HEK293 (cell line): ENCODE results near the gene CD79A.

Experiments used
- CTCF ChIA-PET: fragments of 350-600 bp; formaldehyde crosslinking; extraction: SDS; loops from one replicate; lab custom pipeline; 2021; ENCODE audit warnings: antibody characterized with exemption; lab: Yijun Ruan, JAX
- POLR2A ChIA-PET: fragments of 300-600 bp; formaldehyde crosslinking; extraction: SDS; loops from one replicate; lab custom pipeline; 2020; ENCODE audit warnings: antibody characterized with exemption, inconsistent platforms; lab: Yijun Ruan, JAX
- H3K27ac ChIP-seq: fragments of 200-500 bp; sonication (Bioruptor generic); 2 replicates; pipeline ENCODE4 v1.5.1; 2014; ENCODE audit warnings: low read depth, low read length, control low read depth, inconsistent platforms; ENCODE audit errors: extremely low read depth
- H3K36me3 ChIP-seq, 2 experiments: fragments of 200-500 bp in 1 of 2; sonication (Bioruptor generic) in 1 of 2; 1 replicate in 1 of 2; 2 replicates in 1 of 2; pipeline ENCODE4 v1.5.1; 2014 to 2017; ENCODE audit warnings: inconsistent platforms in 2 of 2, low read length in 2 of 2; ENCODE audit not compliant: control insufficient read depth in 2 of 2, insufficient read depth in 1 of 2
- H3K4me1 ChIP-seq: fragments of 200-500 bp; sonication (Bioruptor generic); 2 replicates; pipeline ENCODE4 v1.5.1; 2014; ENCODE audit warnings: mild to moderate bottlenecking, low read length, inconsistent platforms; ENCODE audit not compliant: control insufficient read depth, insufficient read depth
- H3K4me3 ChIP-seq: 2 replicates; pipeline ENCODE4 v1.5.1; 2011; ENCODE audit warnings: low read depth, mild to moderate bottlenecking, control low read depth, low read length, moderate library complexity
- H3K9me3 ChIP-seq: fragments of 200-500 bp; sonication (Bioruptor generic); 2 replicates; pipeline ENCODE4 v1.5.1; 2014; ENCODE audit warnings: low read depth, low read length, inconsistent platforms; ENCODE audit not compliant: control insufficient read depth, insufficient read depth
- EGR2 ChIP-seq: fragments of 450-650 bp; formaldehyde crosslinking; IDR thresholded peaks from 2 replicates; pipeline ENCODE4 v1.5.1; 2016; ENCODE audit warnings: low read depth, missing biosample characterization, missing genetic modification characterization
- KLF17 ChIP-seq: fragments of 450-650 bp; formaldehyde crosslinking; IDR thresholded peaks from 2 replicates; pipeline ENCODE4 v1.5.1; 2016; ENCODE audit warnings: missing biosample characterization, missing genetic modification characterization
- KLF8 ChIP-seq: fragments of 450-650 bp; formaldehyde crosslinking; IDR thresholded peaks from 2 replicates; pipeline ENCODE4 v1.5.1; 2016; ENCODE audit warnings: missing biosample characterization, missing genetic modification characterization
- PATZ1 ChIP-seq: fragments of 450-650 bp; formaldehyde crosslinking; IDR thresholded peaks from 2 replicates; pipeline ENCODE4 v1.5.1; 2016; ENCODE audit warnings: missing biosample characterization, missing genetic modification characterization
- PBX3 ChIP-seq: sonication (generic); formaldehyde crosslinking; IDR thresholded peaks from 2 replicates; pipeline ENCODE4 v1.8.1; 2022; ENCODE audit warnings: mild to moderate bottlenecking, moderate library complexity, missing genetic modification reagents
- REST ChIP-seq: fragments of 450-650 bp; formaldehyde crosslinking; IDR thresholded peaks from 2 replicates; pipeline ENCODE4 v1.5.1; 2016; ENCODE audit warnings: missing biosample characterization, missing genetic modification characterization
- SCRT2 ChIP-seq: fragments of 450-650 bp; formaldehyde crosslinking; IDR thresholded peaks from 2 replicates; pipeline ENCODE4 v1.5.1; 2016; ENCODE audit warnings: missing biosample characterization, missing genetic modification characterization
- ZBTB10 ChIP-seq: fragments of 450-650 bp; formaldehyde crosslinking; IDR thresholded peaks from 2 replicates; pipeline ENCODE4 v1.5.1; 2016; ENCODE audit warnings: missing biosample characterization, missing genetic modification characterization
- ZBTB17 ChIP-seq: fragments of 450-650 bp; formaldehyde crosslinking; IDR thresholded peaks from 2 replicates; pipeline ENCODE4 v1.5.1; 2016; ENCODE audit warnings: missing biosample characterization, missing genetic modification characterization
- ZEB2 ChIP-seq: fragments of 450-650 bp; formaldehyde crosslinking; IDR thresholded peaks from 2 replicates; pipeline ENCODE4 v1.5.1; 2016; ENCODE audit warnings: missing biosample characterization, missing genetic modification characterization
- ZFHX2 ChIP-seq: fragments of 450-650 bp; formaldehyde crosslinking; conservative IDR thresholded peaks from 2 replicates; pipeline ENCODE4 v1.5.1; 2016; ENCODE audit warnings: missing biosample characterization, missing genetic modification characterization
- ZNF16 ChIP-seq: fragments of 450-650 bp; formaldehyde crosslinking; IDR thresholded peaks from 2 replicates; pipeline ENCODE4 v1.5.1; 2016; ENCODE audit warnings: low read depth, missing biosample characterization, missing genetic modification characterization
- ZNF354C ChIP-seq: fragments of 450-650 bp; formaldehyde crosslinking; IDR thresholded peaks from 2 replicates; pipeline ENCODE4 v1.5.1; 2016; ENCODE audit warnings: missing biosample characterization, missing genetic modification characterization, low read depth, borderline replicate concordance
- ZNF366 ChIP-seq: fragments of 450-650 bp; formaldehyde crosslinking; conservative IDR thresholded peaks from 2 replicates; pipeline ENCODE4 v1.5.1; 2016; ENCODE audit warnings: missing biosample characterization, missing genetic modification characterization
- ZNF398 ChIP-seq: fragments of 450-650 bp; formaldehyde crosslinking; IDR thresholded peaks from 2 replicates; pipeline ENCODE4 v1.5.1; 2017; ENCODE audit warnings: missing biosample characterization, missing genetic modification characterization
- ZNF580 ChIP-seq: fragments of 450-650 bp; formaldehyde crosslinking; IDR thresholded peaks from 2 replicates; pipeline ENCODE4 v1.5.1; 2016; ENCODE audit warnings: missing biosample characterization, missing genetic modification characterization
- ZNF600 ChIP-seq: fragments of 450-650 bp; formaldehyde crosslinking; IDR thresholded peaks from 2 replicates; pipeline ENCODE4 v1.5.1; 2016; ENCODE audit warnings: missing biosample characterization, missing genetic modification characterization

Gene CD79A

GRCh38 chr19:41911889-41912731, 35.0 kb downstream of the CD79A start:
- H3K4me1 ChIP-seq: no peaks in the 10 kb centered on the region
- no peaks in the 10 kb centered on the region for H3K9me3 ChIP-seq
- CTCF ChIA-PET: interaction anchor here (0.6 to 1.0 kb wide), 3 partner anchors 24 to 121 kb away, joined by 3 to 4 read pairs (median 3); no protein-coding TSS in a partner anchor
- POLR2A ChIA-PET: interaction anchor here (0.7 to 1.4 kb wide), 3 partner anchors 21 to 43 kb away, joined by 3 to 6 read pairs (median 4); no protein-coding TSS in a partner anchor
- no peak overlapping the region for H3K4me3 ChIP-seq
- TF ChIP-seq KLF8 (tag by site-specific recombination) (0 out of 2 replicates have a peak, but pooled peaks have one; percentile 44), SCRT2 (tag by site-specific recombination) (no peak), PATZ1 (tag by site-specific recombination) (0 out of 2 replicates have a peak, but pooled peaks have one; percentile 22)
- TF ChIP-seq, all 188 proteins: peak for 2
- Histone ChIP-seq H3K36me3 (peaks cover 0 to 5% of the 10 kb centered on the region in 2 experiments; a peak in 2 of 3 replicates), H3K27ac (no peak overlapping the region)

- ChIA-PET CTCF (no interaction called here), POLR2A (interaction anchor here (0.6 to 1.4 kb wide), 2 partner anchors 29 to 1535 kb away, joined by 5 to 6 read pairs; no protein-coding TSS in a partner anchor)
- no peak overlapping the region for H3K27ac ChIP-seq
- no peak overlapping the region for H3K4me3 ChIP-seq
- no peaks in the 10 kb centered on the region for H3K9me3 ChIP-seq
- no peaks in the 10 kb centered on the region for H3K36me3 ChIP-seq
- H3K4me1 ChIP-seq: no peaks in the 10 kb centered on the region
- TF ChIP-seq ZBTB10 (tag by site-specific recombination) (peak; percentile 68), ZNF366 (tag by site-specific recombination) (peak; percentile 27; the same call in 1 of the 2 replicates), ZNF600 (tag by site-specific recombination) (peak; percentile 82), KLF17 (tag by site-specific recombination) (peak; percentile 60), REST (tag by site-specific recombination) (no peak), ZNF398 (tag by site-specific recombination) (peak; percentile 67), ZBTB17 (no peak), PBX3 (CRISPR knock-in tag) (no peak), EGR2 (tag by site-specific recombination) (0 out of 2 replicates have a peak, but pooled peaks have one; percentile 11), ZFHX2 (tag by site-specific recombination) (peak; percentile 61), ZNF354C (no peak), ZEB2 (tag by site-specific recombination) (no peak), ZNF16 (tag by site-specific recombination) (0 out of 2 replicates have a peak, but pooled peaks have one; percentile 37), ZNF580 (tag by site-specific recombination) (no peak)
These were observed 35.9 kb downstream of the CD79A start for GRCh38 chr19:41912899-41913537.
